ENCODE results near the gene PRKCA.

- no peak for TF ChIP-seq CTCF (IDR thresholded peaks at IDR 0.05)
- no peak for TF ChIP-seq ZFX (IDR thresholded peaks at IDR 0.05; ENCODE audit: borderline replicate concordance)
Measured at GRCh38 chr17:66386498-66387351, 84.3 kb downstream of the PRKCA start.
